ENCODE measurements around the gene CCL20.

The CCL20 gene

GRCh38 chr2:227782804-227783203 lies 30.8 kb upstream of the CCL20 start:
- Histone ChIP-seq H3K4me1 (no peaks in the 10 kb centered on the region), H3K4me3 (ENCODE audit: low read depth, low read length) (no peak overlapping the region), H3K9me3 (no peaks in the 10 kb centered on the region), H3K27me3 (no peaks in the 10 kb centered on the region), H3K36me3 (no peaks in the 10 kb centered on the region)
- TF ChIP-seq CTCF (IDR thresholded peaks at IDR 0.05; ENCODE audit: low read depth, low read length) = no peak
- DNase-seq = no peak

DNA sequence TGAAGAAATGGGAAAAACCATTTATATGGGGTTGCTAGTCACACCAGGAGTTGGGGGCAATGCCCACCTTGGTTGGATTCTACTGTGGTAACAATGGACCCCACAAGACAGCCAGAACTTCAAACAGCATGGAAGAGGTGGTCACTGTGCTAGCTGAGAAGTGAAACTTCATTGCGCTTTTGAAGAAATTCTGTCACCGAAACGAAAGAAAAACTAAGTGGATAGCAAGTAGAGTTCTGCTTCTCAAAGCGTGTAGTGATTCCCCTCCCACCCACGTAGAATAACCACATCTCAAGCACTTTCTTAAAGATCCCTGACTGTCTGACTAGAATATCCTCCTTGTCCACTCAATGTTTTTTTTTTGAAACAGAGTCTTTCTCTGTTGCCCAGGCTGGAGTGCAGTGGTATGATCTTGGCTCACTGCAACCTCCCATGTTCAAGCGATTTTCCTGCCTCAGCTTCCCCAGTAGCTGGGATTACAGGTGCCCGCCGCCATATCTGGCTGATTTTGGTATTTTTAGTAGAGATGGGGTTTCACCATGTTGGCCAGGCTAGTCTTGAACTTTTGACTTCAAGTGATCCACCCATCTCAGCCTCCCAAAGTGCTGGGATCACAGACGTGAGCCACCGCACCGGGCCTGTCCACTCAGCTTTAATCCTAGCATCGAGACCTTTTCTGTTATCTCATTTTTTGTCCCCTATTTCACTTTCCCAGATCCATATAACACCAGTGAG lies 30.1 kb upstream of the CCL20 start:
- Histone ChIP-seq H3K27me3 (no peaks in the 10 kb centered on the region), H3K36me3 (no peaks in the 10 kb centered on the region), H3K4me3 (ENCODE audit: low read depth, low read length) (no peak overlapping the region), H3K4me1 (no peaks in the 10 kb centered on the region), H3K9me3 (no peaks in the 10 kb centered on the region)
- no peak for DNase-seq
- no peak for TF ChIP-seq CTCF (IDR thresholded peaks at IDR 0.05; ENCODE audit: low read depth, low read length)

DNA sequence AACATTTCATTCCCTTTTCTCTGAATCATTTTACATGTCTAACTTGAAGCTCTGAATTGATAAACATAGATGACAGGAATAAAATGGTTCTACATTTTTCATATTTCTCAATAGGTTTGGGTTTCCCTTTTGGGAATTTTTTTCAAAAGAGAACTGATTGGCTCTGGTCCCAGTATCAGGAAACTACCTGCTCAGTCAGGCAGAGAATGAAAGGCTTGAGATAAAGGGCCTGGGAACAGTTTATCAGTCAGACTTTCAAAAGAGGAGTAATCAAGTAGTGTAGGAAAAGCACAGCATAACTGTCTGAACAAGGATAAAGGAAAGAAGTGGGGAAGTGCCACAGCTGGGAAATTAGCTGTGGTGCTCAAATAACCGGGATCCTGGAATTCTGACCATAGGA lies 28.3 kb upstream of the CCL20 start:
- no peaks in the 10 kb centered on the region for H3K36me3 ChIP-seq
- H3K4me1 ChIP-seq = no peaks in the 10 kb centered on the region
- H3K4me3 ChIP-seq (ENCODE audit: low read depth, low read length) = no peak overlapping the region
- H3K27me3 ChIP-seq = no peaks in the 10 kb centered on the region
- H3K9me3 ChIP-seq = no peaks in the 10 kb centered on the region
- DNase-seq = no peak
- no peak for TF ChIP-seq CTCF (IDR thresholded peaks at IDR 0.05; ENCODE audit: low read depth, low read length)

GRCh38 chr2:227788561-227789018 lies 25.1 kb upstream of the CCL20 start:
- H3K9me3 ChIP-seq = no peaks in the 10 kb centered on the region
- H3K27me3 ChIP-seq = no peaks in the 10 kb centered on the region
- no peaks in the 10 kb centered on the region for H3K4me1 ChIP-seq
- DNase-seq = no peak
- no peak overlapping the region for H3K4me3 ChIP-seq (ENCODE audit: low read depth, low read length)
- no peaks in the 10 kb centered on the region for H3K36me3 ChIP-seq
- no peak for TF ChIP-seq CTCF (IDR thresholded peaks at IDR 0.05; ENCODE audit: low read depth, low read length)

DNA sequence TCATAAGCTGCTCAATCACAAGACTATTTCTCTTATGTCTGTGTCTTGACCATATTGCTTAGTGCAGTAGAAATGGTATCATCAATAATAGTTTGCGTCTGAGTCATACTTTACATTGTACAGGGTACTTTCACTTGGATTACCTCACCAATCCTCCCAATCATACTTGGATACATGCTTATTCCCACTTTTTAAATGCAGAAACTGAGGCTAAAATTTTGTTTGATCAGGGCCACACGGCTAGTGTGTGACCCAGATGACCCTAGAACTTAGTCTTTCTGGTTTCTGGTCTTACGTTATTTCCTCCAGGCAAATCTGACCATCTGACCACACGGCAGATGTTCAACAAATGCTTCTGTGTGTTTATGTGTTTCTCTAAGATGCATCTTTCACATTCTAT lies 23.8 kb upstream of the CCL20 start:
- DNase-seq = no peak

More for the DNA sequence above, 23.8 kb upstream of the CCL20 start:
- Histone ChIP-seq H3K27me3 (no peaks in the 10 kb centered on the region), H3K4me1 (no peaks in the 10 kb centered on the region), H3K4me3 (ENCODE audit: low read depth, low read length) (no peak overlapping the region), H3K9me3 (no peaks in the 10 kb centered on the region), H3K36me3 (no peaks in the 10 kb centered on the region)
- TF ChIP-seq CTCF (IDR thresholded peaks at IDR 0.05; ENCODE audit: low read depth, low read length) = no peak

Measured in BE2C (cell line).